Caco-2 (cell line): ENCODE measurements around the gene VPS54. TPM values are rescaled to one million over a fixed set of nuclear protein-coding genes. Genes with fewer than 3 reads are reported as not detected.

Experiments
- BruUV-seq: library from RNA; stranded (reverse); fragments of 400-500 nt; replicated peaks from 2 replicates; lab custom pipeline; 2021; lab: Mats Ljungman, UMichigan
- CTCF ChIA-PET: fragments of 300-600 bp; sonication (Branson Sonifier 250); formaldehyde crosslinking; loops from one replicate; lab custom pipeline; 2022; ENCODE audit warnings: antibody characterized with exemption; lab: Charles Lee
- POLR2A ChIA-PET: fragments of 300-600 bp; sonication (Branson Sonifier 250); formaldehyde crosslinking; loops from one replicate; lab custom pipeline; 2022; ENCODE audit warnings: antibody characterized with exemption; lab: Charles Lee
- DNase-seq, 2 experiments: peaks; one replicate each; pipeline versions ENCODE4 v3.0.0 to v3.0.0-alpha.2; 2020 to 2022
- H3K27me3 ChIP-seq: replicated peaks from 2 replicates; pipeline ENCODE4 v1.6.0; 2011; ENCODE audit warnings: low read length; ENCODE audit not compliant: control insufficient read depth, insufficient read depth
- H3K36me3 ChIP-seq: 2 replicates; pipeline ENCODE4 v1.5.1; 2011; ENCODE audit warnings: low read length; ENCODE audit not compliant: control insufficient read depth, insufficient read depth
- H3K4me1 ChIP-seq: fragments of 250-450 bp; sonication (Bioruptor Pico); 2 replicates; pipeline ENCODE4 v1.5.1; 2020; ENCODE audit warnings: mild to moderate bottlenecking
- H3K4me3 ChIP-seq: 2 replicates; pipeline ENCODE4 v1.5.1; 2011; ENCODE audit warnings: low read depth, mild to moderate bottlenecking, control low read depth, low read length
- H3K9me3 ChIP-seq: fragments of 250-450 bp; sonication (Bioruptor Pico); 2 replicates; pipeline ENCODE4 v1.5.1; 2020; ENCODE audit warnings: mild to moderate bottlenecking, moderate library complexity
- H3K27ac Mint-ChIP-seq: one replicate; pipeline ENCODE4 v1.8.0; 2022; ENCODE audit warnings: mixed read lengths; ENCODE audit not compliant: unreplicated experiment
- H3K27me3 Mint-ChIP-seq: one replicate; pipeline ENCODE4 v1.8.0; 2022; ENCODE audit warnings: mixed read lengths; ENCODE audit not compliant: insufficient read depth, unreplicated experiment
- H3K36me3 Mint-ChIP-seq: one replicate; pipeline ENCODE4 v1.8.0; 2022; ENCODE audit warnings: mild to moderate bottlenecking, mixed read lengths; ENCODE audit not compliant: insufficient read depth, unreplicated experiment
- H3K4me1 Mint-ChIP-seq: one replicate; pipeline ENCODE4 v1.8.0; 2022; ENCODE audit warnings: low read depth, mixed read lengths; ENCODE audit not compliant: unreplicated experiment
- H3K4me3 Mint-ChIP-seq: one replicate; pipeline ENCODE4 v1.8.0; 2022; ENCODE audit warnings: mild to moderate bottlenecking, moderate library complexity, mixed read lengths; ENCODE audit not compliant: unreplicated experiment
- H3K9me3 Mint-ChIP-seq: one replicate; pipeline ENCODE4 v1.8.0; 2022; ENCODE audit warnings: mixed read lengths; ENCODE audit not compliant: unreplicated experiment
- intact Hi-C: fragments of 100-400 bp; cut with micrococcal nuclease; formaldehyde crosslinking; loops from one replicate; pipeline ENCODE4 v1.10.0; 2022; ENCODE audit not compliant: unreplicated experiment
- total RNA-seq: library from RNA; stranded (reverse); gene quantifications from 2 replicates; pipeline ENCODE4 v1.2.3, GENCODE V29; 2022
- TF ChIP-seq, protein P1 (sequence below), 2 experiments: fragments of 200-600 bp in 1 of 2; IDR thresholded peaks; 1 replicate in 1 of 2; 2 replicates in 1 of 2; pipeline versions ENCODE4 v1.5.1 to v1.8.0; 2011 to 2022; ENCODE audit warnings: antibody characterized with exemption in 1 of 2, control low read depth in 1 of 2, inconsistent platforms in 1 of 2, low read depth in 1 of 2, low read length in 1 of 2, mild to moderate bottlenecking in 1 of 2, moderate library complexity in 1 of 2; ENCODE audit not compliant: insufficient read depth in 1 of 2, severe bottlenecking in 1 of 2, unreplicated experiment in 1 of 2

Gene VPS54
- total RNA-seq, 1 experiment from 2014 or later = 28.5 TPM

DNA sequence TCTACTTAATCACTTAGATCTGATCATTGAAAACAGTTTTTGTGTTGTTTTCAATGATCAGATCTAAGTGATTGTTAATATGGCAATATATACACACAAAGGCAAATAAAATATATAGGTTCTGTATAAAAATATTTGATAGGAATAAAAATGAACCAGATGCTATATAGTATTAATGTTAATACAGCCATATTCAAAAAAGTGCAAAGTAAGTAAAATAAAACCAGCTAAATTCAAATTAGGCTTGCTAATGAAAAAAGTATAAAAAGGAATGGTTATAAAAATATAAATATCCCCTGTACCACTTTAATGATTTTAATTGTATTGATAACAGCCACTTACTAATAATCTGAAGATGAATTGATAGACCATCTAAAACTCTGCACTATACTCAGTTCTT, 38.4 kb downstream of the VPS54 start:
- H3K27me3 Mint-ChIP-seq = no peaks in the 10 kb centered on the region
- H3K4me3 Mint-ChIP-seq = no peak overlapping the region
- ChIA-PET POLR2A (no interaction called here), CTCF (no interaction called here)
- no TSS peak for BruUV-seq
- no peaks in the 10 kb centered on the region for H3K9me3 Mint-ChIP-seq
- H3K4me1 Mint-ChIP-seq = peaks cover 10% of the 10 kb centered on the region
- Histone ChIP-seq H3K36me3 (no peaks in the 10 kb centered on the region), H3K9me3 (no peaks in the 10 kb centered on the region), H3K27me3 (no peaks in the 10 kb centered on the region), H3K4me3 (no peak overlapping the region), H3K4me1 (peaks cover 31% of the 10 kb centered on the region)
- TF ChIP-seq, protein P1, sequence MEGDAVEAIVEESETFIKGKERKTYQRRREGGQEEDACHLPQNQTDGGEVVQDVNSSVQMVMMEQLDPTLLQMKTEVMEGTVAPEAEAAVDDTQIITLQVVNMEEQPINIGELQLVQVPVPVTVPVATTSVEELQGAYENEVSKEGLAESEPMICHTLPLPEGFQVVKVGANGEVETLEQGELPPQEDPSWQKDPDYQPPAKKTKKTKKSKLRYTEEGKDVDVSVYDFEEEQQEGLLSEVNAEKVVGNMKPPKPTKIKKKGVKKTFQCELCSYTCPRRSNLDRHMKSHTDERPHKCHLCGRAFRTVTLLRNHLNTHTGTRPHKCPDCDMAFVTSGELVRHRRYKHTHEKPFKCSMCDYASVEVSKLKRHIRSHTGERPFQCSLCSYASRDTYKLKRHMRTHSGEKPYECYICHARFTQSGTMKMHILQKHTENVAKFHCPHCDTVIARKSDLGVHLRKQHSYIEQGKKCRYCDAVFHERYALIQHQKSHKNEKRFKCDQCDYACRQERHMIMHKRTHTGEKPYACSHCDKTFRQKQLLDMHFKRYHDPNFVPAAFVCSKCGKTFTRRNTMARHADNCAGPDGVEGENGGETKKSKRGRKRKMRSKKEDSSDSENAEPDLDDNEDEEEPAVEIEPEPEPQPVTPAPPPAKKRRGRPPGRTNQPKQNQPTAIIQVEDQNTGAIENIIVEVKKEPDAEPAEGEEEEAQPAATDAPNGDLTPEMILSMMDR (IDR thresholded peaks at IDR 0.05; ENCODE audit: insufficient read depth in 1 of 2, low read depth in 1 of 2, low read length in 1 of 2, severe bottlenecking in 1 of 2, unreplicated experiment in 1 of 2) = no peak
- no peak for DNase-seq
- no peak overlapping the region for H3K27ac Mint-ChIP-seq
- H3K36me3 Mint-ChIP-seq = peaks cover 25% of the 10 kb centered on the region
- intact Hi-C loops = no loop called here

- Histone ChIP-seq H3K4me1 (peaks cover 14% of the 10 kb centered on the region), H3K27me3 (no peaks in the 10 kb centered on the region), H3K9me3 (no peaks in the 10 kb centered on the region), H3K36me3 (no peaks in the 10 kb centered on the region), H3K4me3 (no peak overlapping the region)
- Mint-ChIP-seq H3K4me1 (no peaks in the 10 kb centered on the region), H3K36me3 (peaks cover 36% of the 10 kb centered on the region), H3K27ac (no peak overlapping the region), H3K9me3 (no peaks in the 10 kb centered on the region), H3K4me3 (no peak overlapping the region), H3K27me3 (no peaks in the 10 kb centered on the region)
- intact Hi-C loops = no loop called here
- POLR2A ChIA-PET = no interaction called here
- BruUV-seq = no TSS peak
- CTCF ChIA-PET = no interaction called here
- no peak for DNase-seq
- TF ChIP-seq, protein P1 (IDR thresholded peaks at IDR 0.05; ENCODE audit: insufficient read depth in 1 of 2, low read depth in 1 of 2, low read length in 1 of 2, severe bottlenecking in 1 of 2, unreplicated experiment in 1 of 2) = no peak
Measured at GRCh38 chr2:63977904-63978303, 41.3 kb downstream of the VPS54 start.

GRCh38 chr2:63976125-63976510, 43.1 kb downstream of the VPS54 start:
- ChIA-PET POLR2A (no interaction called here), CTCF (interaction anchor here (0.6 to 0.7 kb wide), 2 partner anchors 48 to 294 kb away, joined by 3 read pairs; no protein-coding TSS in a partner anchor)
- no peaks in the 10 kb centered on the region for H3K27me3 ChIP-seq
- H3K27ac Mint-ChIP-seq = no peak overlapping the region
- TF ChIP-seq, protein P1 (IDR thresholded peaks at IDR 0.05; ENCODE audit: insufficient read depth in 1 of 2, low read depth in 1 of 2, low read length in 1 of 2, severe bottlenecking in 1 of 2, unreplicated experiment in 1 of 2) = no peak
- H3K4me3 ChIP-seq = no peak overlapping the region
- no peaks in the 10 kb centered on the region; the same call in 1 of the 2 replicates for H3K4me1 ChIP-seq
- no peak for DNase-seq
- H3K4me1 Mint-ChIP-seq = no peaks in the 10 kb centered on the region
- peaks cover 36% of the 10 kb centered on the region for H3K36me3 Mint-ChIP-seq
- H3K27me3 Mint-ChIP-seq = no peaks in the 10 kb centered on the region
- intact Hi-C loops = no loop called here
- H3K9me3 Mint-ChIP-seq = no peaks in the 10 kb centered on the region
- no TSS peak for BruUV-seq
- no peaks in the 10 kb centered on the region for H3K36me3 ChIP-seq
- H3K4me3 Mint-ChIP-seq = no peak overlapping the region
- no peaks in the 10 kb centered on the region for H3K9me3 ChIP-seq
